HEK293 (cell line): ENCODE measurements around the gene MTARC2.

Experiments used
- GLIS1 ChIP-seq: fragments of 450-650 bp; formaldehyde crosslinking; IDR thresholded peaks from 2 replicates; pipeline ENCODE4 v1.5.1; 2016; ENCODE audit warnings: missing biosample characterization, missing genetic modification characterization
- ZBTB21 ChIP-seq: fragments of 450-650 bp; formaldehyde crosslinking; IDR thresholded peaks from 2 replicates; pipeline ENCODE4 v1.5.1; 2017; ENCODE audit warnings: missing biosample characterization, missing genetic modification characterization
- ZBTB8A ChIP-seq: fragments of 450-650 bp; formaldehyde crosslinking; IDR thresholded peaks from 2 replicates; pipeline ENCODE4 v1.5.1; 2016; ENCODE audit warnings: missing biosample characterization, missing genetic modification characterization
- ZNF302 ChIP-seq: fragments of 450-650 bp; formaldehyde crosslinking; IDR thresholded peaks from 2 replicates; pipeline ENCODE4 v1.5.1; 2016; ENCODE audit warnings: missing biosample characterization, missing genetic modification characterization, low read depth
- ZNF311 ChIP-seq: fragments of 450-650 bp; formaldehyde crosslinking; IDR thresholded peaks from 2 replicates; pipeline ENCODE4 v1.5.1; 2017; ENCODE audit warnings: missing biosample characterization, missing genetic modification characterization, borderline replicate concordance
- ZNF596 ChIP-seq: fragments of 450-650 bp; IDR thresholded peaks from 2 replicates; pipeline ENCODE4 v1.5.0; 2018; ENCODE audit warnings: missing biosample characterization, mild to moderate bottlenecking, missing genetic modification characterization, moderate library complexity
- TF ChIP-seq, protein P1 (sequence below): fragments of 450-650 bp; formaldehyde crosslinking; IDR thresholded peaks from 2 replicates; pipeline ENCODE4 v1.5.1; 2016; ENCODE audit warnings: missing biosample characterization, missing genetic modification characterization
- TF ChIP-seq, protein P2 (sequence below): fragments of 450-650 bp; formaldehyde crosslinking; IDR thresholded peaks from 2 replicates; pipeline ENCODE4 v1.5.1; 2016; ENCODE audit warnings: missing biosample characterization, missing genetic modification characterization

DNA sequence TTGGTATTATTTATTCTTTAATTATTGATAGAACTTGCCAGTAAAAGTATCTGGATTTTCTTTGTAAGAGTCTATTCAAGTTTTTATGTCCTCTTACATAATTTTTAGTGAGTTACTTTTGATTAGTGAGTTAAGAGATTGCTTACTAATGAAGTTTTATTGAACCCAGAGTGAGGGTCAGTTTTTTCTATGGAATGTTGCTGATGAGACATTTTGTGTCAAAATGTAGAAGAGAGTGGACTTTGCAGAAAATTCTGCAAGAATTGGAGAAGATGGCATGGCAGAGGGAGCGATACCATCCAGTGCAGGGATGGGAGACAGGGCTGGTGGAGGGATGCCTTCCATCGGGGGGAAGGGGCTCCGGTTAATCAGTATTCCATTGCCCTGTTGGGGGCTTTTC, 11.0 kb downstream of the MTARC2 start:
- TF ChIP-seq, protein P1, sequence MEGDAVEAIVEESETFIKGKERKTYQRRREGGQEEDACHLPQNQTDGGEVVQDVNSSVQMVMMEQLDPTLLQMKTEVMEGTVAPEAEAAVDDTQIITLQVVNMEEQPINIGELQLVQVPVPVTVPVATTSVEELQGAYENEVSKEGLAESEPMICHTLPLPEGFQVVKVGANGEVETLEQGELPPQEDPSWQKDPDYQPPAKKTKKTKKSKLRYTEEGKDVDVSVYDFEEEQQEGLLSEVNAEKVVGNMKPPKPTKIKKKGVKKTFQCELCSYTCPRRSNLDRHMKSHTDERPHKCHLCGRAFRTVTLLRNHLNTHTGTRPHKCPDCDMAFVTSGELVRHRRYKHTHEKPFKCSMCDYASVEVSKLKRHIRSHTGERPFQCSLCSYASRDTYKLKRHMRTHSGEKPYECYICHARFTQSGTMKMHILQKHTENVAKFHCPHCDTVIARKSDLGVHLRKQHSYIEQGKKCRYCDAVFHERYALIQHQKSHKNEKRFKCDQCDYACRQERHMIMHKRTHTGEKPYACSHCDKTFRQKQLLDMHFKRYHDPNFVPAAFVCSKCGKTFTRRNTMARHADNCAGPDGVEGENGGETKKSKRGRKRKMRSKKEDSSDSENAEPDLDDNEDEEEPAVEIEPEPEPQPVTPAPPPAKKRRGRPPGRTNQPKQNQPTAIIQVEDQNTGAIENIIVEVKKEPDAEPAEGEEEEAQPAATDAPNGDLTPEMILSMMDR (tag by site-specific recombination) = no peak
- no peak for TF ChIP-seq ZBTB21 (tag by site-specific recombination)
- TF ChIP-seq, protein P2, sequence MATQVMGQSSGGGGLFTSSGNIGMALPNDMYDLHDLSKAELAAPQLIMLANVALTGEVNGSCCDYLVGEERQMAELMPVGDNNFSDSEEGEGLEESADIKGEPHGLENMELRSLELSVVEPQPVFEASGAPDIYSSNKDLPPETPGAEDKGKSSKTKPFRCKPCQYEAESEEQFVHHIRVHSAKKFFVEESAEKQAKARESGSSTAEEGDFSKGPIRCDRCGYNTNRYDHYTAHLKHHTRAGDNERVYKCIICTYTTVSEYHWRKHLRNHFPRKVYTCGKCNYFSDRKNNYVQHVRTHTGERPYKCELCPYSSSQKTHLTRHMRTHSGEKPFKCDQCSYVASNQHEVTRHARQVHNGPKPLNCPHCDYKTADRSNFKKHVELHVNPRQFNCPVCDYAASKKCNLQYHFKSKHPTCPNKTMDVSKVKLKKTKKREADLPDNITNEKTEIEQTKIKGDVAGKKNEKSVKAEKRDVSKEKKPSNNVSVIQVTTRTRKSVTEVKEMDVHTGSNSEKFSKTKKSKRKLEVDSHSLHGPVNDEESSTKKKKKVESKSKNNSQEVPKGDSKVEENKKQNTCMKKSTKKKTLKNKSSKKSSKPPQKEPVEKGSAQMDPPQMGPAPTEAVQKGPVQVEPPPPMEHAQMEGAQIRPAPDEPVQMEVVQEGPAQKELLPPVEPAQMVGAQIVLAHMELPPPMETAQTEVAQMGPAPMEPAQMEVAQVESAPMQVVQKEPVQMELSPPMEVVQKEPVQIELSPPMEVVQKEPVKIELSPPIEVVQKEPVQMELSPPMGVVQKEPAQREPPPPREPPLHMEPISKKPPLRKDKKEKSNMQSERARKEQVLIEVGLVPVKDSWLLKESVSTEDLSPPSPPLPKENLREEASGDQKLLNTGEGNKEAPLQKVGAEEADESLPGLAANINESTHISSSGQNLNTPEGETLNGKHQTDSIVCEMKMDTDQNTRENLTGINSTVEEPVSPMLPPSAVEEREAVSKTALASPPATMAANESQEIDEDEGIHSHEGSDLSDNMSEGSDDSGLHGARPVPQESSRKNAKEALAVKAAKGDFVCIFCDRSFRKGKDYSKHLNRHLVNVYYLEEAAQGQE (tag by site-specific recombination) = no peak
- TF ChIP-seq ZNF596 = no peak
- TF ChIP-seq ZBTB8A (tag by site-specific recombination) = no peak
- TF ChIP-seq ZNF311 (tag by site-specific recombination) = no peak
- no peak for TF ChIP-seq ZNF302
- no peak for TF ChIP-seq GLIS1 (tag by site-specific recombination)
